HFFc6 (cell line): ENCODE results near the gene XPO4. TPM values are rescaled to one million over a fixed set of nuclear protein-coding genes. Genes with fewer than 3 reads are reported as not detected.
"Not testable (repeated sequence)": the region's sequence is repeated elsewhere in the genome, so short reads cannot be mapped to it uniquely, and the experiment has no call there.

Source experiments
- DNase-seq: peaks from one replicate; pipeline ENCODE4 v3.0.0-alpha.2; 2018
- H3K27ac Mint-ChIP-seq: 2 replicates; pipeline ENCODE4 v1.8.0; 2020; ENCODE audit warnings: mild to moderate bottlenecking, mixed read lengths
- H3K27me3 Mint-ChIP-seq: 2 replicates; pipeline ENCODE4 v1.8.0; 2021; ENCODE audit warnings: mild to moderate bottlenecking, moderate library complexity, mixed read lengths; ENCODE audit not compliant: insufficient read depth
- H3K36me3 Mint-ChIP-seq: 2 replicates; pipeline ENCODE4 v1.8.0; 2021; ENCODE audit warnings: low read depth, mixed read lengths
- H3K4me1 Mint-ChIP-seq: 2 replicates; pipeline ENCODE4 v1.8.0; 2020; ENCODE audit warnings: low read depth, mixed read lengths
- H3K4me3 Mint-ChIP-seq: 2 replicates; pipeline ENCODE4 v1.8.0; 2020; ENCODE audit warnings: mild to moderate bottlenecking, moderate library complexity, mixed read lengths
- H3K9me3 Mint-ChIP-seq: 2 replicates; pipeline ENCODE4 v1.8.0; 2020; ENCODE audit warnings: mild to moderate bottlenecking, mixed read lengths
- CTCF ChIP-seq: fragments of 200-600 bp; sonication (generic); IDR thresholded peaks from 2 replicates; pipeline ENCODE4 v1.5.0; 2021; ENCODE audit warnings: antibody characterized with exemption, mild to moderate bottlenecking
- total RNA-seq, 6 experiments: library from RNA; stranded (reverse); fragmentation: NEBNext Ultra II Directional; extraction: Animal tissue kit (Norgen Biotek cat#: 25700); gene quantifications; 2 replicates in 1 of 6; 3 replicates in 5 of 6; pipeline ENCODE4 v1.2.3, GENCODE V29; 2021

XPO4 gene
- total RNA-seq, 6 experiments from 2014 or later: 14.2 to 17.6 (median 15.2) TPM

- Mint-ChIP-seq H3K27ac (no peak overlapping the region), H3K4me3 (no peak overlapping the region), H3K27me3 (peaks cover 9% of the 10 kb centered on the region), H3K36me3 (no peaks in the 10 kb centered on the region), H3K4me1 (no peaks in the 10 kb centered on the region), H3K9me3 (no peaks in the 10 kb centered on the region)
- no peak for TF ChIP-seq CTCF
- no peak for DNase-seq
Measured at GRCh38 chr13:20921572-20921971, 19.0 kb upstream of the XPO4 start.

- not testable (repeated sequence) for H3K4me3 Mint-ChIP-seq, H3K27ac Mint-ChIP-seq, H3K27me3 Mint-ChIP-seq, H3K36me3 Mint-ChIP-seq, H3K9me3 Mint-ChIP-seq, H3K4me1 Mint-ChIP-seq, DNase-seq
Measured at GRCh38 chr13:20915676-20916075, 13.1 kb upstream of the XPO4 start.

GRCh38 chr13:20911037-20911436, 8.5 kb upstream of the XPO4 start:
- H3K36me3 Mint-ChIP-seq: no peaks in the 10 kb centered on the region
- TF ChIP-seq CTCF: no peak
- H3K4me1 Mint-ChIP-seq: no peaks in the 10 kb centered on the region
- no peak for DNase-seq
- no peaks in the 10 kb centered on the region for H3K9me3 Mint-ChIP-seq
- no peak overlapping the region for H3K27ac Mint-ChIP-seq
- peaks cover 18% of the 10 kb centered on the region for H3K27me3 Mint-ChIP-seq
- H3K4me3 Mint-ChIP-seq: no peak overlapping the region

- H3K27ac Mint-ChIP-seq: no peak overlapping the region
- TF ChIP-seq CTCF: no peak
- H3K9me3 Mint-ChIP-seq: no peaks in the 10 kb centered on the region
- DNase-seq: no peak
- H3K4me1 Mint-ChIP-seq: peaks cover 5% of the 10 kb centered on the region; the same call in 1 of the 2 replicates
- no peaks in the 10 kb centered on the region for H3K36me3 Mint-ChIP-seq
- H3K27me3 Mint-ChIP-seq: peaks cover 16% of the 10 kb centered on the region
- H3K4me3 Mint-ChIP-seq: no peak overlapping the region
Measured at GRCh38 chr13:20908714-20909497, 6.4 kb upstream of the XPO4 start.

- no peak for TF ChIP-seq CTCF
- Mint-ChIP-seq H3K4me1 (peaks cover 21% of the 10 kb centered on the region), H3K27me3 (peaks cover 12% of the 10 kb centered on the region), H3K9me3 (no peaks in the 10 kb centered on the region), H3K4me3 (no peak overlapping the region), H3K27ac (no peak overlapping the region), H3K36me3 (no peaks in the 10 kb centered on the region)
- no peak for DNase-seq
Measured at GRCh38 chr13:20904908-20905307, 2.4 kb upstream of the XPO4 start.

- no peak for TF ChIP-seq CTCF
- Mint-ChIP-seq H3K4me3 (peak overlapping the region; percentile 93), H3K4me1 (peaks cover 28% of the 10 kb centered on the region), H3K27me3 (peaks cover 6% of the 10 kb centered on the region; the same call in 1 of the 2 replicates), H3K36me3 (no peaks in the 10 kb centered on the region), H3K9me3 (no peaks in the 10 kb centered on the region), H3K27ac (peak overlapping the region; percentile 93)
- DNase-seq: no peak
Measured at GRCh38 chr13:20903164-20903475, 574 bp upstream of the XPO4 start.
